Muscle of arm (tissue), 12 donors: ENCODE results near the gene NBEAL2. TPM values are rescaled to one million over a fixed set of nuclear protein-coding genes. Genes with fewer than 3 reads are reported as not detected.

ENCODE experiments used
- DNase-seq: peaks from one replicate; pipeline ENCODE4 v3.0.0-alpha.2; 2013
- polyA plus RNA-seq, 12 donors: library from polyadenylated mRNA; unstranded; fragments of 120-200 nt; gene quantifications; one replicate each; pipeline ENCODE4 v1.2.1, GENCODE V29; 2013; ENCODE audit not compliant: insufficient read length in 12 of 12

NBEAL2 gene
- polyA plus RNA-seq, 12 donors, result 8.7 to 57.5 (median 12.1) TPM; not detected in 1

DNA sequence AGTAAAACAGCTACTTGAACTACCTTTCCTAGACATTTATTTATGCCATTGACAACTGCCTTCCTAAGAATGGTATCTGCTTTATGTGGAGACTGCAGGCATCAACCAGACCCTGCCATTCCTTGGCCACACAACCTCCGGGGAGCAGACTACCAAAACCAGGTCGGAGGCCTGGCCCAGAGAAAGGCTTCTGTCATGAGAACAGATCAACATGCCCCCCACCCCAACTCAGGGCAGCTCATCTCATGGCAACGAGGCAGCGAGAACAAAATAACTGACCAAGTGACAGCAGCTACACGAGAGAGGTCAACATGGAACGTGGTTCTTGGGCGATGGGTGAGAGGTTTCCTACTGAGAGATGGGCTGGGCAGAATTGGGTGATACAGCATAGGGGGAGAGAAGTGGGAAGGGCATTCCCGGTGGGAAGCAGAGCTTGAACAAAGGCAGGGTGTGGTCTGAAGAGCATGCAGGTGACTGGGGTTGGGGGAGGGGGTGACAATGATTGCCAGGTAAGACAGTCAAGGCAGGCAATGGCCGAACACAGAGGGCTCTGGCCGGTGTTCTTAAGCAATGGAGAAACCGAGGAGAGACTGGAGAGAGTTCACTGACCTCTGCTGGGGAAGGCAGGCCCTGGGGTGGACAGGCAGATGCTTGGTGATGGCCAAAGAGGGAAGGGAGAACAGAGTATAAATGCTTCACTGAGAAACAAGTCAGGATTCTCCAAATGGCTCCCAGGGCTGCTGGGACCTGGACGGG is 36.8 kb upstream of the NBEAL2 start:
- DNase-seq, result no peak

DNA sequence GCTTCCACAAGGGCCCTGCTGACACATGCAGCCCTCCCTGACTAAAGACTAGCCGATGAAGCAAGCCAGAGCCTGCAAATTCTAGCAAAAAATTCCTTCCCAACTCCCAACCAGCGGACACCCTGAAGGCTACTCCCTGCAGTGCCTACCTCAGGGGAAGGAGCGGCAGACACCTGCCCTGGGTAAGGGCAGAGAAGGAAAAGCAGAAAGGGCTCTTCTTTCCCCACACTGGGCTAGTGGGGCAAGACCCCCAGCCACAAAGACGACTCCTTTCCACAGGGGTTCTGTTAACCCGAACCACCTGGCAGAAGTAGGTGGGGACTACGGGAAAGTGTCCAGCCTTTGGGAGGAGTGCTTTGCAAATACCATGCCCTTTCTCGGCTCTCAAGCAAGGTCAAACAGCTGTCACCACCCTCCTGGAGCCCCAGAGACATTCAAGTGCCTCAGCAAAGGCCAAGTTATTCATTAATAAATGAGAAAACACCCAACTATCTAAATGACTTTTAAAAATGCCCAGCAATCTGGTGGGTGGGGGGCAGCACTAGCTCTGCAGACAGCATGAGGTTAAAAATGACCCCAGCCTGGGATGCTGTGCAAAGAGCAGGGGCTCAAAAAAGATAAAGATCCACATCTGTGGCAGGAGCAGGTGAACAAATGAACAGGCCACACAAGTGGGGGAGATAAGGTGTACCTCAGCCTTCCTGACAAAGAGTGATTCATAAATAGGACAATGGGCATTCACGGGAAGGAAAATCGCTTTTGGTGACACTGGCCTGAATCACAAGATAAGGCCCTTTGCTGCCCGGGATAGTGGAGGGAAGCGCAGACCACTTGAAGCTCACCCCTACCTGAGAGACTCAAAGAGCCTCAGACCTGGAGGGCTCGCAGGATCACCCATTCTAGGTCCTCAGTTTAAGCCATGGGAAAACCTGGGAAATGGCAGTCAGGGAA is 36.0 kb upstream of the NBEAL2 start:
- no peak for DNase-seq

DNA sequence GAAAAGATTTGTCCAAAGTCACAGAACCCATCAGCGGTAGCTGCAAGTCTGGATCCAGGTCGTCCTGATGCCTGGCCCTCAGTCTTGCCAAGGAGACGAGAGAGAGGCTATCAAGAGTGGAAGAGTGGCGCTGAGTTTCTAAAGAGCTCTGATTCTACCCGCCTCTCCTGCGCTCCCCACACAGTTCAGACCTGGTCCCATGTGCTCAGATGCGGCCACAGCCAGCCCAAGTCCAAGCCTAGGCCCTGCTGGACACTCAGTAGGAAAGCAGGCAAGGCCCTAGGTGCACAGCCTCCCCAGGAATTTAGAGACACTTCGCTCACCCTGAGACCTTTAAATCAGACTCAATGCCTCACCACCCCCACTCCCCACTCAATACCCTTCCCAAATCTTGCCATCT is 35.3 kb upstream of the NBEAL2 start:
- no peak for DNase-seq

DNA sequence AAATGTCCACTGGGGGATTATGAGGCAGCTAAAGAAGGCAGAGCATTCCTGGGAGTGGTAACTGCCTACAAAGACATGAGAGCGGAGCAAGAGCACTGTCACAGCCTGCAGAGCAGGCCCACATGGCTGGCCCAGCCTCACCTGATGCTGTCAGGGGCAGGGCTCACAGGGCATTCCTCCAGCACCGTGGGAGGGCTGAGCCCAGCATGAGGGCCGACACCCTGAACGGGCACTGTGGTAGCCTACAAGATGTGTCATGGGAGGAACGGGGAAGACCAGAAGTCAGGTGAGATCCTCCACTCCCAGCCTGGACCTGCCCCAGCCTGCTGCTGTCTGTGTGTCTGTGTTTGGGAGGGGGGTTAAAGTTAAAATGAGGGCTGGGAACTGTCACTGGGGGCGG is 33.0 kb upstream of the NBEAL2 start:
- DNase-seq, result no peak

DNA sequence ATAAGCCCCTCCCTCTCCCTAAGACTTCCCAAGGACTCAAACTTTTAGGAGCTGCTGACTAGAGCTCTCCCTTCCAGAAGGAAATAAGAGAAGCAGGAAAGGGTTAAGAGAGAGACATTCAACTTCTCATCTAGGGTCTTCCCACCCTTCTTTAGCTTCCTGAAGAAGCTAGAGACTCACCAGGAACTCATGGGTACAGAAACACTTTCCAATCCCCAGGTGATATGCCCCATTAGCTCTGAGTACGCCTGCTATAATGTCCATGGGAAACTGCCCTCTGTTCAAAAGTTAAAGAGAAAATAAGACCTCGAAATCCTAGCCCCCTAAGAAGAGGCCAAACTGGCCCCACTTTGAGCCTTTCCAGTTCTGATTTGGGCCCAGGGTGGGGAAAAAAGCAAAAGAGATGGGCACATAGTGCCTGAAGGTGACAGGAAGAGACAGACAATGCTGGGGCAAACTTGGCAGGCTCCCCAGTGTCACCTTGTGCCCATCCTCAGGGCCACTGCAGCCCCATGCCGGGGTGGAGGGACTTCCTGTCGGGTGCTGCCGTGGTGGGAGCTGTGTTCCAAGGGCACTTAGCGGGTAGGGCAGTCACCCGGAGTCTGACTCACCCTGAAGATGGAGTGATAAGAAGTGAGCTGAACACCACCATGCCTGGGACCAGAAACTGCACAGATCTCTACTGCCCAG is 32.5 kb upstream of the NBEAL2 start:
- no peak for DNase-seq

DNA sequence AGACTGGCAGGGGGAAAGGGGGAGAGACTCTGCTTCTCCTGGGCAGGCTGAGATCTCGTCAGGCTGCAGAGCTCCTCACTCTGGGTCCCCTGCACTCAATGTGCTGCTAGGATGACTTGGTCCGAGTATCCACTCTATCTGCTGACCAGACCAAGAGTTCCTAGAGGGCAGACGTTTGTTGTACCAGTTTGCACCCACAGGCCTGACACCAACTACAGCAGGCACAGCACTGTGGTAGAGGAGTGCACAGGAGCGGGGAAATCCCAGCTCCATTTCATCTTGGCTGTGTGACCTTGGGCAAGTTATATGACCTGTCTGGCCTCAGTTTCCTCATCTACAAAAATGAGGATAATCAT is 31.9 kb upstream of the NBEAL2 start:
- DNase-seq, result no peak

DNA sequence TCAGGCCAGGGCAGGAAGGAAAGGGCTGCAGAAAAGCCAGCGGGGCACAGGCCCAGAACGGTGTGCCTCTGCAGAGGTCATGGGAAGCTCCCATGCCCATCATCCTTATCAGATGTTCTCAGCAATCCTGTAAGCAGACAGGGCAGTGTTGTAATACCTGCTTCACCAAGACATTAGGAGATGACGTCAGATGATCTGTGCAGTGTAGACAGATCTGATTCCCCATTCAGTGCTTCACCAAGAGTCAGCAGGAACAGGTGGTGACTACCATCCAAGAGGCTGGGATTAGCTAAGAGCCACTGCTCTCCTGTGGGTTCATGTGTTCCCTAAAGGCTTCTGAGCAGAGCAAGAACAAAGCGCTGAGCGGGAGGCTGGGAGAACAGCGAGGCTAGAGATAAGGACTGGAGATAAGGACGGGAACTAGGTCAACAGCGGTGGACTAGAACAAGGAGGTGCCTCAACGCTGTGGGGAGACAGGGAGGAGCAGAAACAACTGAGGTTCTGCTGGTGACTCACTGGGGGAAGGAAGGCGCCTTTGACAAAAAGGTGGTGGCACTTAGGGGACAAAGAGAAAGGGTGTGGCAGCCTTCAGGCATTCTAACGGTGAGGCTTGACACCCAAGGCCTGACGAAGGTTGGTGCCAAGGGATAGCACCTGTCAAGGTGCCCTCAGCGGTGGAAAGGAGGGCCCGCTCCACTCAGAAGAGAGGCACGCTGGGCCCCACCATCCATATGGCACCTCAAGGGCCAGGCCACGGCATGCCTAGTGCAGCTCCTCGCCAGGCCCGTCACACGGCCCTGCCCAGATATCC is 31.3 kb upstream of the NBEAL2 start:
- no peak for DNase-seq

DNA sequence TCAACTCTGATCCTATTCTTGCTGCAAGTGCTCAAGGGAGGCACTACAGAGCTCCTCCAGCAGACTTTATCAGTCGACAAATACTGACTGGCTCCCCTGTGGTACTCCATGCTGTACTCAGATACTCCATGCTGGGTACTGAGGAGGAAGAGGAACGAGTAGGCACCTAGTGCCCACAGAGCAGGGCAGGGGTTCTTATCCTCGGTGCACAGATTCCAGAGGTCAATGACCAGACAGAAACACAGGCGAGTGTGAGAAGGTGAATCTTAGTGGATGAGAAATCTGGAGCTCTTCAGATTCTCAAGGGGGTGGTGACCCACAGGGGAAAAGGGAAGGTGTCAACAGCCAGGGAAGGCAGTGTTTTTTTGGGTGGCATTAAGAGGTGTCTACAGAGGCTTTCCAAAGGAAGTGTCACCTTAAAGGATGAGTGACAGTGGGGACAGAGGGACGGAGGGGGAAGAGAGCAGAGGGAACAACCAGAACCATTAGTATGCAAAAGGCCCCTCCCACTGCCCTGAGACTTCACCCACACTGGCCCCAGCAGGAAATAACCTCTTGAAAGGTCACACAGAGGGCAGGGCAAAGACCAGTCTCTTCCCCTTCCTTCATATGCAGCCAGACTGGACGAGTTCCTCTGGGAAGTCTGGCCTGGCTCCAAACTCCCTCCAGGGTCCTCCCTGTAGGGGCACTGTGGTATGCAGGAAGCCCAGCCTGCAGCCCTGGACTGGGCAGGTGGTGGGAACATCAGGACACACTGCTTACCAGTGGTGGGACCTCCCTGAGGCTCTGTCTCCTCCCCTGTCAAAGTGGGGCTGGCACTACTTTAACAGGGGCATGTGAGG is 30.4 kb upstream of the NBEAL2 start:
- no peak for DNase-seq

DNA sequence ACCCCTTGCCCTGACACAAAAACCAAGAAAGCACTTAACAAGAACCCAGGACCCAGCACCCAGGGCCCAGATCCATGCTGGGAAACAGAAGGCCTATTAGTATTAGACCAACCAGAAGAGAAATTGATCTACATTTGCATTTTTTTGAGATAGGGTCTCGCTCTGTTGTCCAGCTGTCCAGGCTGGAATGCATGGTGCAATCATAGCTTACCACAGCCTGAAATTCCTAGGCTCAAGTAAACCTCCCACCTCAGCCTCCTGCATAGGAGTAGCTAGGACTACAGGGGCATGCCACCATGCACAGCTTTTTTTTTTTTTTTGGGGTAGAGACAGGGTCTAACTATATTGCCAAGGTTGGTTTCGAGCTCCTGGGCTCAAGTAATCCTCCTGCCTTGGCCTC is 29.3 kb upstream of the NBEAL2 start:
- DNase-seq, result no peak

DNA sequence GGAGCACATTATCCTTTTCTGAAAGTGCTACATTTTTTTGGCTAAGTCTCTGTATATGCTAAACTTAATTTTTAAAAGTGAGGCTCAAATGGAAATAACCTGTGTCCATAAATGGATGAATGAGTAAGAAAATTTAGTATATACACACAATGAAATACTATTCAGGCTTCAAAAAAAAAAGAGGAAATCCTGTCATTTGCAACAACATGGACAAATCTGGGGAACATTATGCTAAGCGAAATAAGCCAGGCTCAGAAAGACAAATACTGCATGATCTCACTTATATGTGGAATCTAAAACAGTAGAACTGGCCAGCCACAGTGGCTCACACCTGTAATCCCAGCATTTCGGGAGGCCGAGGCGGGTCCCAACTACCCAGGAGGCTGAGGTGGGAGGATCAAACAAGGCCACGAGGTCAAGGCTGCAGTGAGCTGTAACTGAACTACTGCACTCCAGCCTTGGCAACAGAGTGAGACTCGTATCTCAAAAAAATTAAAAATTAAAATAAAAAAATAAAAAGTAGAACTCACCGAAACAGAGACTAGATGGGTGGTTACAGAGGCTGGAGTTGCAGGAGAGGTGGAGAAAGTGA is 28.7 kb upstream of the NBEAL2 start:
- DNase-seq, result no peak

DNA sequence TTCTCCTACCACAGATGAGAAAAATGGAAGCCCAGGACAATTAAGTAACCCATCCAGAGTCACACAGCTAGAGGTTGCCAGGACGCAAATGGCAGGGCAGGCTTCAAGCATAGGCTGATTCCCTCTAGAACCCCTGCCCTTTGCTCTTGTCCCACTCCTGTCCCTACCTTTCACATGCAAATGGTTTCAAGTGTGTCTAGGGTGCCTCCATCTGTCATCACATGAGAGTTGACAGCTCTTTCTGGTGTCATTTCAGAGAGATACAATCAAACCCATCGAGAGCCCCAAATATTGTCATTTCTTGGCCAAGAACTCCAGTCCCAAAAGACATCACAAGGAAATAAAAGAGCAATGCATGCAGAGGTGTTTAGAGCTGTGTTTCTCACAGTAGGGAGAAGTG is 26.7 kb upstream of the NBEAL2 start:
- DNase-seq, result no peak

DNA sequence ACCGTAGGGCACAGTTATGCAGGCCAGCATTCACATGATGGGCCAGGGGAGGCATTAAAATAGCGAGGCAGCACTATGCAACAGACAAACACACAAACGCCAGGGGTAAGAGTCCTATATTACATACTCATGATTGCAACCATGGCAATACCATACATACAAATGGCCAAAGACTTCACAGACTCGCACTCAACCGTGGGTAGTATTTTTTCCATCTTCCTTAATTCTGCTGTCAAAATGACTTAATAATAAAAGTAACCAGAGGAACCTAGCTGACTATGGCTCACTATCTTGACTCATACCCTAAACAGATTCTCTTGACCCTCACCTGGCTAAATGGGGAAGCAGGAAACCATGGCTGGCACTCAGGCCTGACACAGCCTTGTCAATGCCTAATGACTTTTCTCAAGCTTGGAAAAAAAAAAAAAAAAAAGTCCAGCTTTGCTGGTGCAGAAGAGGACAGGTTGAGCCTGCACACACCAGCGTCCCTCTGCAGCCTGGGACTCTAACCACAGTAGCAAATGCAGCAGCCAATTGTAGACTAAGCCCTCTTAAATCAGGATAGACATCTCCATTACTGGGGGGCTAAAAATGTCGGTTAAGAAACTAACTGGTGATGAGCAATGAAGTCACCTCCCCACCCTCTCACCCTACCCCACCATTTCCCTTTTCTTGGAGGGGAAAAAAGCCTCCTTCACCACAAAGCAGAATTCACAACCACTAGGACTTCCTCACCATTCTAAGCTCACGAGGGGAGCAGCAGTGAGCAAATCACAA is 26.0 kb upstream of the NBEAL2 start:
- no peak for DNase-seq

DNA sequence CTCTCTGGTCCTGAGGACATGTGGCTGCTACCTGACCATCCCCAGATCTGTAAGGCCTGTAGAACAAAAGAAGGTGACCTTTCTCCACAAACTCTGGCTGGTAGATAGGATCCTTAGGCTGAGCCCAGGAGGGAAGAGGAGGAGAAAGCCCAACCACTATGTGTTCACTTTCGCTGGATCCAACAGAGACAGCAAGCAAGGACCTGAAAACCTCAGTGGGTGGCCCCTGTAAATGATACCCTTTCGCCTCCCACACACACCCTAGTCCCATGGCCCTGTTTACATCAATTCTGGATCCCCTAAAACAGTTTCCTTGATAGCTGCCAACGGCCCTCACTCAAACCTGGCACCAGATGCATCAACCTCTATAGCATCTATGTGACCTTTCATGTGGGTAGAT is 25.3 kb upstream of the NBEAL2 start:
- no peak for DNase-seq

DNA sequence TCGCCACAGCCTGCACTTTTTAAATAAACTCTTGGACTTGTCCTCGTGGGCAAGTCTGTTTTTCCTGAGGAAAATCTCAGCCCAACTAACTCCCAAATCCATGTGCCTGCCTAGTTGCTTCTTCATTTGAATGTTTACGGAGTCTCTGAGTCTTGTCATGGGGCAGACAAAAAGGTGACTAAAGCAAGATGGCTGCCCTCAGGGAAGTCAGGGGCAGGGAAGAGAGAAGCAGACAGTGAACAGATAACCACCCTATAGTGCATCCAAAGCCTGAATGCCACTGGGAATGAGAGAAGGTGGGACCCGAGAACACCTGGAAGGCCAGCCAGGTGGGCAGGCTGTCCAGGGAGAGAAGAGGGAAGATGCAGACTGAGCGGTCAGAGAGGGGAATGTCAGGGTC is 24.3 kb upstream of the NBEAL2 start:
- no peak for DNase-seq

DNA sequence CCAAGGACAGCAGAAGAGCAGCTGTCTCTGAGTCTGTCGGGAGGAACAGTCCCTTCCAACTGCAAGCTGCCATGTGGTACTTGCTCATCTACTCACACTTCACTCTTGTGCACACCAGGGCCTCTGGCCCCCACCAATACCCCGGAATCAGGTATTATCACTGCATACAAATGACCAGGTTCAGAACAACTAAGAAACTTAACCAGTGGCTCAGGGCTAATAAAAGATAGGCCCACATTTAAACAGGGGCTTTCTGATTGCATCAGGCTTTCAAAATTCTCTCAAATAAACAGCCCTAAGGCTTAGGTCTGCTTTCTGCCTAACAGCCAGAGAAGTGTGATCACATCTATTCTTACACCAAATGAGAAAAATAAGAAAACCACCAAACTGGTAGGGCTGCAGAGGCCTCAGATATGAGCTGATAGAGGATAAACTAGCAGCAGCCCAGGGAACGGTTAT is 23.6 kb upstream of the NBEAL2 start:
- no peak for DNase-seq

DNA sequence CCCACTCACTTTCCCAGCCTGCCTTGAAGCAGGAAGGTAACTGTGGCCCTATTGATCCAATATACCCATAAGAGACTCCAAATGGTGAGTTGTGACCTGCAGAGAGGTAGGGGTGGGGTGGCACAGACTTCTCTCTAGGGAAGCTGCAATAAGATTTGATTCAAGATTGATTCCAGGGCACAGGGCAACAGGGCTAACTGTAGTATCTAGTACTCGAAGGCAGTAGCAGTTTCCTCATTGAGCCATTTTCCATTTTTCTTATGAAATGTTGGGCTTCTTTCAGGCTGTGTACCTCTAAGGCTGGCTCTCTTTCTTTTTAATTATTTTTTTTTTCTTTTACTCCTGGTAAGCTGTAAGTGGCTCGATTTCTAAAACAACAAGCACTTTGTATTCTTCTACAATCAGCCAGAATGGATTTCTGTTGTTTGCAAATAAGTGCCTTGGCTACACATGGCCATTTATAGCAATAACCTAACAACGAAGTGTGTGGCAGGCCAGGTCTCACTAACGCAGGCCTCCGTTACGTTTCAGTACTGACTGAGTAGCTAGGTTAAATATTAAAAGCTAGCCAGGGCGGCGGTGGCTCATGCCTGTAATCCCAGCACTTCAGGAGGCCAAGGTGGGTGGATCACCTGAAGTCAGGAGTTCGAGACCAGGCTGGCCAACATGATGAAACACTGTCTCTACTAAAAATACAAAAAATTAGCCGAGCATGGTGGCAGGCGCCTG is 22.2 kb upstream of the NBEAL2 start:
- no peak for DNase-seq

DNA sequence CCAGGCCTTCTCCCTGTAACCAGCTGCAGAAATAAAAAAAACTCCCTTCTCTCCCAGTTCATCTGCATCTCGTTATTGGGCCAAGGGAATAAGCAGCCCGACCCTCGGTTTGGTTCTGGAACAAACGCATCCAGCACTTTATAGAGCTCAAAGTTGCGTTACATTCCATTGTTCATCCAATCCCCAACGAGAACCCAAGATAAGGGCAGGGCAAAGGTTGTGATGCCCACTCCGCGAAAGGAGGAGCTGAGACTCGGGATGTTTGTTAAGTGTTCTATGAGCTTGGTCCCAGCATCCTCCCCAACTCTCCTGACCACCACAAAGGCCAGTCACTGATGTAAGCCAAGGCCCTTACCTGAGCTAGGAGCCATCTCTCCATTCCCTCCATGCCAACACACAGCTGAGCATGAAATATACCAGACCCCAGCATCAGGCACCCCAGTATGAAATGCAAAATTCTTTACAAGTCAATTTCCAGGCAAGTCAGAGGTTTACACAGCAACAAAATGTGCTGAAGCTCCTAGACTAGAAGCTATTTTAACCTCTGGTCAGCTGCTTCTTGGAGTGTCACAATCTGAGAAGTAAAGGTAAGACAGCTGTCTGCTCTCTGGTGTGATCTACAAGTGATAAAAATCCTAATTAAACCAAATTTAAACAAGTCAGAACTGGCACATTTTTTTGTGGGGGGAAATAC is 20.9 kb upstream of the NBEAL2 start:
- no peak for DNase-seq

DNA sequence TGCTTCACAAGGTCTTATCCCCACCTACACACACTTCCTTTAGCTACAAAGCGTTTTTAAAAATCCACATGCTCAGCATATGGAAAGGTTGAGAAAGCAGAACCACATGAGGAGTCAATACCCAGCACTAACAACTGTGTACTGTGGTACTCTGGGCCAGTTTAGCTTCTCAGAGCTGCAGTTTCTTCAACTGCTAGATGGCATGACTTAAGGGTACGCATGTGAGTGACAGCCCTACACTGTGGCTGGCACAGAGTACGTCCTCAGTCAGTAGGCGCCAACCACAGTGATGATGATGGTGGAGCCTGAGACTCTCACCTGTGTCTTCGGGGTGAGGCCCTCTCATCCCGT is 20.3 kb upstream of the NBEAL2 start:
- no peak for DNase-seq
